ENCODE results near the gene CLTA.
"Not testable (repeated sequence)": the region's sequence is repeated elsewhere in the genome, so short reads cannot be mapped to it uniquely, and the experiment has no call there.

The CLTA gene

GRCh38 chr9:36158122-36158521 lies 32.6 kb upstream of the CLTA start:
- no peak for DNase-seq (ENCODE audit: low read depth, low spot score)

DNA sequence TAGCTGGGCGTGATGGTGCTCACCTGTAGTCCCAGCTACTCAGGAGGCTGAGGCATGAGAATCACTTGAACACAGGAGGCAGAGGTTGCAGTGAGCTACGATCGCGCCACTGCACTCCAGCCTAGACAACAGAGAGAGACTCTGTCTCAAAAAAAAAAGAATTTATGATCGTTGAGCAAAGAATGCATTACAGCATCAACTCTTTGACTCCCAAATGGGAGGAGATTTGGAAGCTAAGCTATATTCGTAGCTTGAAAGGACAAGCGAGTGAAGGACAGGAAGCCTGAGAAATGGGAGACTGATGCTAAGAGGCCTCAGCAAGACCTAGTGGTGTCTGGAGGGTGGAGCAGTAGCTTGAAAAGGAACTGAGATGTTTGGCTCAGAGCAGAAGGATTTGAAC lies 31.8 kb upstream of the CLTA start:
- no peak for DNase-seq (ENCODE audit: low read depth, low spot score)

- not testable (repeated sequence) for DNase-seq (ENCODE audit: low read depth, low spot score)
Measured at GRCh38 chr9:36159509-36159908, 31.2 kb upstream of the CLTA start.

- DNase-seq (ENCODE audit: low read depth, low spot score) = not testable (repeated sequence)
Measured at GRCh38 chr9:36160126-36160525, 30.6 kb upstream of the CLTA start.

- no peak for DNase-seq (ENCODE audit: low read depth, low spot score)
Measured at GRCh38 chr9:36161187-36161586, 29.5 kb upstream of the CLTA start.

DNA sequence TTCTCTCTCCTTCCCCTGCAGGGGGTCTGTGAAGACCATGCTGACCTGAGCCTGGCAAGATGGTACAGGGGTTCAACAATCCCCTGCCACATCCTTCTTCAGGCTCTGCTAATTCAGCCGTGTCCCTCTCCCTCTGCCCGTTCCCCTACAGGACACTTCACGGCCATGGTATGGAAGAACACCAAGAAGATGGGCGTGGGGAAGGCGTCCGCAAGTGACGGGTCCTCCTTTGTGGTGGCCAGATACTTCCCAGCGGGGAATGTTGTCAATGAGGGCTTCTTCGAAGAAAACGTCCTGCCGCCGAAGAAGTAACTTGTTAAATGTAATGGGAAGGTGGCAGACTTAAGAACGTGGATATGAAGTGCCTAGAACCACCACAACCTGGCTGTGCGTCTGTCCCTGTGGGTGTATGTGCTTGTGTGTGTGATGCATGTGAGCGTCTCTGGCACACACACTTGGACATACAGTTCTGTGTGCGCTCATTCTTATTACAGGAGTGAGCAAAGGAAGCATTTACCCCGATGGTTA lies 28.4 kb upstream of the CLTA start:
- peak; percentile 44 for DNase-seq (ENCODE audit: low read depth, low spot score)

DNA sequence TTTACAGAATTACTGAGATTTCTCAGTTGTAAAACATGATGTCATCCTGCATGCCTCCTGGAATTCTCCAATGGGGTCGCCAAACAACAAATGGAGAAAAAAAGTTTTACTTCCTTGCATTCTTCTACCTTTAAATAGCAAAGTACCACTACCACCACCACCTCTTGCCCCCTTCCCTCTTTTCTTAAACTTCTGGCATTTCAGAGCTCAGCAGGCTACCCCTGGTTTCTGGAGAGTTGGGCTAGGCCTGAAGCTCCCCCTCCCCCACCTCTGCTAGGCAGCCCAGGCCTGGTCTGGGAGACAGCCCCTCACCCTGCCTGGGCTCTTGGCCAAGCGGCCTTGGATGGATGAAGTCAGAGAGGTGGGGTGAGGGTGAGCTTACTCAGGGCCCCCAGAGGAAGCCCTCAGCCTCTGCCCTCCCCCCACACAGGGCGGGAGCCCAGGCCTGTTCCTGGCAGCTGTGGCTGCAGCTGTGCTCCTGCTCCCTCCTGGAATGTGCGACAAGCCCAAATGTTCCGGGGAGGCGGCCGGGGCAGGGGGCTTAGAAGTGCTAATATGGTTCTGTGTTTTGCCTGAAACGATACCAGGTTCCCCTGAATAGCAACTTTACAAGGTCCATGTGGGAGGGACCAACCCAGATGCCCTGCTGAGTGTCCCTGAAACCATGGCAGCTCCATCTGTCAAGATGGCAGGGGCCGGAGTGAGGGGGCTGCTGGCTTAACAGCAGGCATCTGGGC lies 27.5 kb upstream of the CLTA start:
- DNase-seq (ENCODE audit: low read depth, low spot score) = peak; percentile 96

DNA sequence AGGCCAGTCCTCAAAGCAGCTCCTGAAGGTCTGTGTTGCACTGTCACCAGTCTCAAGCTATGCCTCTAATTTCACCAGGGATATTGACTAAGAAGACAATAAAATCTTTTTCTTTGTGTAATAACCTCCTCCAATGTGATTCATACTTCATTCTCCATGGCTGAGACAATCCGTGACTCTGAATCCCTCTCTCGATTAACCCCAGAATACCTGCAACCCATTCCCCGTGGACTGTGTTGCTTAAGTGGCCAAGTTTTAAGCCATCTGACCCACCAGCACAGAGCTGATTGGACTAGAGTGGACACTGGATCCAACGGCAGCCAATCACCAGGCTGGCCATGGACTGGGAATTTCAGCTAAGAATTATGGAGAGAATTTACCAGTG lies 26.9 kb upstream of the CLTA start:
- DNase-seq (ENCODE audit: low read depth, low spot score) = peak; percentile 21

DNA sequence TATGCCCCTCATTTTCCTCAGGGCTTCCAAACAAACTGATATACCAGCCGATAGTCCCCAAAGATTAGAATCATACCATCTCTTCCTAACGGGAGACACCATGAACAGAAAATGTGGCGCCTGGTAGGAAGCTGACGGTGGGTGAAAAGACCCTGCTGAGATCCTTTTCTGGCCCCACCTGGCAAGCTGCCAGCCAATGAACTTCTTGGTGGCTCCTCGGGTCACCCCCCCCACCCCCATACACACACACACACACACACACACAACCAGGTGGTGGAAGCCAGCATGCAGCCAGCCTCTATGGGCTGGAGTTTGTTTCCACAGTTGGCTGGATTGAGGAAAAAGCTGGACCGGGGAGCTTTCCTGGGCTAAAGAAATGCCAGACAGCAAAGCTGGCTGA lies 26.3 kb upstream of the CLTA start:
- no peak for DNase-seq (ENCODE audit: low read depth, low spot score)

GRCh38 chr9:36164989-36165388 lies 25.7 kb upstream of the CLTA start:
- DNase-seq (ENCODE audit: low read depth, low spot score) = peak; percentile 54

GRCh38 chr9:36165826-36166167 lies 24.9 kb upstream of the CLTA start:
- DNase-seq (ENCODE audit: low read depth, low spot score) = no peak

- peak; percentile 94 for DNase-seq (ENCODE audit: low read depth, low spot score)
Measured at GRCh38 chr9:36166168-36166927, 24.4 kb upstream of the CLTA start.

DNA sequence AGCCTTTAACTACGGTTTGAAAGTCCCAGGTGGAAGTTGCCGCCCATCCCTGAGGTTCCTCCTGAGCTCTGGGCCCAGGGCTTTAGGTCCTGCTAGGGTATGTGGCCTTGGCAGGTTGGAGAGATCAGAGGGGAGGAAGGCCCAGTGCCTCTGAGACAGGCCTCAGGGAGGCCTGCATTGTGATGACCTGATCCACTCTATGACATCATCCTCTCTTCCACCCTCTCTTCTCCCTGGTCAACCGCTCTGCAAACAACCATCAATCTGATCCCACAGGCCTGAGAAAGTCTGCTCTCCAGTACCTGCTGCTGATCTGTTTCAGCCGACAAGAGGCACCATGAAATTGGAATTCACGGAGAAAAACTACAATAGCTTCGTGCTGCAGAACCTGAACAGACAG lies 21.6 kb upstream of the CLTA start, which contains the start of gene CCIN:
CCIN (plus strand) TSS at position 223 of the 400 bp plus-strand sequence; CDS start at position 338, 115 bp downstream.
- peak; percentile 23 for DNase-seq (ENCODE audit: low read depth, low spot score)

GRCh38 chr9:36169708-36170107 lies 21.0 kb upstream of the CLTA start:
- no peak for DNase-seq (ENCODE audit: low read depth, low spot score)

DNA sequence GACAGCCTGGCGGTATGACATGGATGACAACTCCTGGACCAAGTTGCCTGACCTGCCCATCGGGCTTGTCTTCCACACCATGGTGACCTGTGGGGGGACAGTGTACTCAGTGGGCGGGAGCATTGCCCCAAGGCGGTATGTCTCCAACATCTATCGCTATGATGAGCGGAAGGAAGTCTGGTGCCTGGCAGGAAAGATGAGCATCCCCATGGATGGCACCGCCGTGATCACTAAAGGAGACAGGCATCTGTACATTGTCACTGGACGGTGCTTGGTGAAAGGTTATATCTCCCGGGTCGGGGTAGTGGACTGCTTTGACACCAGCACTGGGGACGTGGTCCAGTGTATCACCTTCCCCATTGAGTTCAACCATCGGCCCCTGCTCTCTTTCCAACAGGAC lies 20.2 kb upstream of the CLTA start:
- no peak for DNase-seq (ENCODE audit: low read depth, low spot score)

DNA sequence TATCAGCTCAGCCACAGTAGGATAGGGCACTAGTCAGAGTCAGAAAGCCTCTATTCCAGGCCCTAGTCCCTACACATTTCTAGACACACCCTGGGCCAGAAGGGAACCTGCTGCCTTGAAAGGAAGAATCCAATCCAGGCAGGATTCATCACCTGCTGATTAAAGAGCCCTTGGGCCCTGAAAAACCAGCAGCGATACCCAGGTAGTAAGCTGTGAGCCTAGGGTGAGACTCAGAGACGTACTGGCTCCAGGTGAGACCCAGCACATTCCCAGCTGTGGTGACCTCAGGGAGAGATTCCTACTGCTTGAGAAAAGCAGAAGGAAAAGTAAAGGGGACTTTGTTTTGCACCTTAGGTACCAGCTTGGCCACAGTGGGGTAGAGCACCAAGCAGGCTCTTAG lies 16.9 kb upstream of the CLTA start:
- DNase-seq (ENCODE audit: low read depth, low spot score) = peak; percentile 10

GRCh38 chr9:36174271-36174670 lies 16.4 kb upstream of the CLTA start:
- DNase-seq (ENCODE audit: low read depth, low spot score) = no peak

DNA sequence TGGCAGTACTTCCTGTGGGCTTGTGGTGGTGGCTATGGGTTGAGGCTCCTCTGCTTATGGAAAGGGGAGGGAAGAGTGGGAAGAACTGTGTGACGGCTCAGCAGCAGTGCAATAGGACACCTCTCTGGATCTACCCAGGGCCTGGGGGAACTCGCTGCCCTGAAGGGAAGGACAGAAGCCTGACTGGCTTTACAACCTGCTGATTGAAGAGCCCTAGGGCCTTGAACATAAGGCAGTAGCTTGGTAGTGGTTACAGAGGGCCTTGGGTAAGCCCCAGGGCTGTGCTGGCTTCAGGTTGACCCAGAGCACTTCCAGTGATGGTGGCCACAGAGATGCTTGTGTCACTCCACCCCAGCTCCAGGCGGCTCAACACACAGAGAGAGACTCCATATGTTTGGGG lies 16.0 kb upstream of the CLTA start:
- DNase-seq (ENCODE audit: low read depth, low spot score) = peak; percentile 82

DNA sequence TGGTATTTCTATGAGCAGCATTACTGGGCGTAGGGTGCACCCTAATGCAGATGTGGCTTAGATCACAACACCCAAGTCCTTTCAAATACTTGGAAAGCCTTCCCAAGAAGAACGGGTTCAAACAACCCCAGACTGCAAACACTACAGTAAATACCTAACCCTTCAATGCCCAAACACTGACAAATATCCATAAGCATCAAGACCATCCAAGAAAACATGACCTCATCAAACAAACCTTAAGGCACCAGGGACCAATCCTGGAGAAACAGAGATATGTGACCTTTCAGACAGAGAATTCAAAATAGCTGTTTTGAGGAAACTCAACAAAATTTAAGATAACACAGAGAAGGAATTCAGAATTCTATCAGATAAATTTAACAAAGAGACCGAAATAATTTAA lies 15.5 kb upstream of the CLTA start:
- DNase-seq (ENCODE audit: low read depth, low spot score) = not testable (repeated sequence)

DNA sequence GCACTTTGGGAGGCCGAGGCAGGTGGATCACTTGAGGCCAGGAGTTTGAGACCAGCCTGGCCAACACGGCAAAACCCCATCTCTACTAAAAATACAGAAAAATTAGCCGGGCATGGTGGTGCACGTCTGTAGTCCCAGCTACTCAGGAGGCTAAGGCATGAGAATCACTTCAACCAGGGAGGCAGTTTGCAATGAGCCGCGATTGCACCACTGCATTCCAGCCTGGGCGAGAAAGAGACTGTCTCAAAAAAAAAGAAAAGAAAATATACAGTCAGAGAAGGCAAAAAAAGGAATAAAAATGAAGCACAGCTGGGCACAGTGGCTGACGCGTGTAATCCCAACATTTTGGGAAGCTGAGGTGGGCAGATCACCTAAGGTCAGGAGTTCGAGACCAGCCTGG lies 14.2 kb upstream of the CLTA start:
- DNase-seq (ENCODE audit: low read depth, low spot score) = not testable (repeated sequence)

DNA sequence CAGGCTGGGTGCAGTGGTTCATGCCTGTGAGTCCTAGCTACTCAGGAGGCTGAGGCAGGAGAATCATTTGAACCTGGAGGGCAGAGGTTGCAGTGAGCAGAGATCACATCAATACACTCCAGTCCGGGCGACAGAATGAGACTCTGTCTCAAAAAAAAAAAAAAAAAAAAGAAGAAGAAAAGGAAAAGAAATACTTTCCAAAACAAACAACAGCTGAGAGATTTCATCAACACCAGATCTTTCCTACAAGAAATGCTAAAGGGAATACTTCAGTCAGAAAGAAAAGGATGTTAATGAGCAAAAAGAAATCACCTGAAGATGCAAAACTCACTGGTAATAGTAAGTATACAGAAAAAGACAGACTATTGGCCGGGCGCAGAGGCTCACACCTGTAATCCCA lies 13.2 kb upstream of the CLTA start:
- DNase-seq (ENCODE audit: low read depth, low spot score) = no peak

GRCh38 chr9:36180243-36180642 lies 10.5 kb upstream of the CLTA start:
- not testable (repeated sequence) for DNase-seq (ENCODE audit: low read depth, low spot score)

GRCh38 chr9:36187414-36187813 lies 3.3 kb upstream of the CLTA start:
- no peak for DNase-seq (ENCODE audit: low read depth, low spot score)
